Left ventricle myocardium inferior (tissue), 1 donor: ENCODE measurements around the gene KRT6C. TPM values are rescaled to one million over a fixed set of nuclear protein-coding genes. Genes with fewer than 3 reads are reported as not detected.
"Not testable (repeated sequence)": the region's sequence is repeated elsewhere in the genome, so short reads cannot be mapped to it uniquely, and the experiment has no call there.

Experiments
- DNase-seq: peaks from one replicate; pipeline ENCODE4 v3.0.0-alpha.2; 2020
- H3K27ac ChIP-seq: fragments of 200-600 bp; replicated peaks from 2 replicates; pipeline ENCODE4 v1.8.0; 2021
- H3K27me3 ChIP-seq: fragments of 200-600 bp; 2 replicates; pipeline ENCODE4 v1.8.0; 2021; ENCODE audit warnings: low read depth
- H3K36me3 ChIP-seq: fragments of 200-600 bp; 2 replicates; pipeline ENCODE4 v1.8.0; 2021
- H3K4me1 ChIP-seq: fragments of 200-600 bp; 2 replicates; pipeline ENCODE4 v1.8.0; 2021
- H3K4me3 ChIP-seq: fragments of 200-600 bp; 2 replicates; pipeline ENCODE4 v1.8.0; 2021; ENCODE audit warnings: mild to moderate bottlenecking, moderate library complexity
- H3K9me3 ChIP-seq: fragments of 200-600 bp; replicated peaks from 2 replicates; pipeline ENCODE4 v1.8.0; 2021
- intact Hi-C: fragments of 100-400 bp; cut with micrococcal nuclease; formaldehyde crosslinking; loops from one replicate; pipeline ENCODE4 v1.11.0; 2022
- total RNA-seq: library from RNA; stranded (reverse); fragmentation: NEBNext Ultra II Directional; extraction: Animal tissue kit (Norgen Biotek cat#: 25700); gene quantifications from one replicate; pipeline ENCODE4 v1.2.1, GENCODE V29; 2021
- TF ChIP-seq, protein P1 (sequence below): fragments of 200-600 bp; IDR thresholded peaks from 2 replicates; pipeline ENCODE4 v1.8.0; 2021; ENCODE audit warnings: antibody characterized with exemption, mild to moderate bottlenecking, borderline replicate concordance
- donor health status: DM: no; HTN: yes; CAD: no; lungs with severe emphysema.

Gene KRT6C
- total RNA-seq, 1 donor from 2014 or later = not detected

DNA sequence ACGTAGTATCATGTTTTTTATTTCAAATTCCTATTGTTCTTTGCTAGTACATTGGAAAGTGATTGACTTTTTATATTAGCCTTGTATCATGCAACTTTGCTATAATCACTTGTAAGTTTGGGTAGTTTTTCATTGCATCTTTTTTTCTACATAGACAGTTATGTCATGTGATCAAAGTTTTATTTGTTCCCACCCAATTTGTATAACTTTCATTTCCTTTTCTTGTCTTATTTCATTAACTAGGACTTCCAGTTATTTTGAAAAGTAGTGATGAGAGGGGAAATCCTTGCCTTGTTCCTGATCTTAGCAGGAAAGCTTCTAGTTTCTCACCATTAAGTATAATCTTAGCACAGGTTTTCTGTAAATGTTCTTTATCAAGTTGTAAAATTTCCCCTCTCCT, 29.3 kb upstream of the KRT6C start:
- H3K9me3 ChIP-seq = no peaks in the 10 kb centered on the region
- H3K27me3 ChIP-seq = peaks cover 42% of the 10 kb centered on the region
- no peak for DNase-seq
- no peak overlapping the region for H3K27ac ChIP-seq
- intact Hi-C loops = loop anchor here (10.0 kb wide), 1 partner anchor 128 kb away; no protein-coding TSS in a partner anchor
- H3K36me3 ChIP-seq = no peaks in the 10 kb centered on the region
- TF ChIP-seq, protein P1, sequence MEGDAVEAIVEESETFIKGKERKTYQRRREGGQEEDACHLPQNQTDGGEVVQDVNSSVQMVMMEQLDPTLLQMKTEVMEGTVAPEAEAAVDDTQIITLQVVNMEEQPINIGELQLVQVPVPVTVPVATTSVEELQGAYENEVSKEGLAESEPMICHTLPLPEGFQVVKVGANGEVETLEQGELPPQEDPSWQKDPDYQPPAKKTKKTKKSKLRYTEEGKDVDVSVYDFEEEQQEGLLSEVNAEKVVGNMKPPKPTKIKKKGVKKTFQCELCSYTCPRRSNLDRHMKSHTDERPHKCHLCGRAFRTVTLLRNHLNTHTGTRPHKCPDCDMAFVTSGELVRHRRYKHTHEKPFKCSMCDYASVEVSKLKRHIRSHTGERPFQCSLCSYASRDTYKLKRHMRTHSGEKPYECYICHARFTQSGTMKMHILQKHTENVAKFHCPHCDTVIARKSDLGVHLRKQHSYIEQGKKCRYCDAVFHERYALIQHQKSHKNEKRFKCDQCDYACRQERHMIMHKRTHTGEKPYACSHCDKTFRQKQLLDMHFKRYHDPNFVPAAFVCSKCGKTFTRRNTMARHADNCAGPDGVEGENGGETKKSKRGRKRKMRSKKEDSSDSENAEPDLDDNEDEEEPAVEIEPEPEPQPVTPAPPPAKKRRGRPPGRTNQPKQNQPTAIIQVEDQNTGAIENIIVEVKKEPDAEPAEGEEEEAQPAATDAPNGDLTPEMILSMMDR = no peak
- H3K4me3 ChIP-seq = no peak overlapping the region
- H3K4me1 ChIP-seq = no peaks in the 10 kb centered on the region

DNA sequence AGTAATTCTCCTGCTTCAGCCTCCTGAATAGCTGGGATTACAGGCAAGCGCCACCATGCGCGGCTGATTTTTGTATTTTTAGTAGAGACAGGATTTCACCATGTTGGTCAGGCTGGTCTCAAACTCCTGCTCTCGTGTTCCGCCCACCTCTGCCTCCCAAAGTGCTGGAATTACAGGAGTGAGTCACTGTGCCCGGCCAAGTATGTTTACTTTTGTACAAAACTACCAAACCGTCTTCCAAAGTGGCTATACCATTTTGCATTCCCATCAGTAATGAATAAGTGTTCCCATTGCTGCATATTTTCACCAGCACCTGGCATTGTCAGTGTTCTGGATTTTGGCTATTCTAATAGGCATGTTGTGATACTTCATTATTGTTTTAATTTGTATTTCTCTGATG, 27.9 kb upstream of the KRT6C start:
- DNase-seq = no peak
- Histone ChIP-seq H3K27me3 (peaks cover 30% of the 10 kb centered on the region), H3K27ac (no peak overlapping the region), H3K4me1 (peaks cover 8% of the 10 kb centered on the region), H3K36me3 (no peaks in the 10 kb centered on the region), H3K9me3 (no peaks in the 10 kb centered on the region), H3K4me3 (no peak overlapping the region)
- intact Hi-C loops = loop anchor here (10.0 kb wide), 1 partner anchor 127 kb away; no protein-coding TSS in a partner anchor
- TF ChIP-seq, protein P1 = no peak

DNA sequence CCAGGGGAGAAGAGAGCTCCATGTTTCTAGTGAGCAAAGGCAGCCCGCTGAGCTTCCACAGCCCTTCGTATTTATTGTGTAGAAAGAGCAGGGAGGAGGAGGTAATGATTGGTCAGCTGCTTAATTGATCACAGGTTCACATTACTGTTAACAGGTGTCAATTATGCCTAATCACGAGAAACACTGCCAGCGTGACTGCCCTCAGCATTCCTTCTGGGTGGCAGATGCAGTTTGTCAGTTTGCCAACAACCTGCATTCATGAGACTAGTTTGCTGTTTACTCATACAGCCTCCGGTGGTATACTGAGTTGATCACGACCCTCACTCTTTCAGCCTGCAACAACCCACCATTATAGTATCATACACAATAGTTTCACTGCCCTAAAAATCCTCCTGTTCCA, 27.0 kb upstream of the KRT6C start:
- DNase-seq, H3K9me3 ChIP-seq, H3K27ac ChIP-seq, H3K36me3 ChIP-seq, H3K4me3 ChIP-seq: not testable (repeated sequence)
- Histone ChIP-seq H3K4me1 (peaks cover 17% of the 10 kb centered on the region), H3K27me3 (peaks cover 21% of the 10 kb centered on the region)
- intact Hi-C loops = loop anchor here (10.0 kb wide), 1 partner anchor 126 kb away; no protein-coding TSS in a partner anchor

DNA sequence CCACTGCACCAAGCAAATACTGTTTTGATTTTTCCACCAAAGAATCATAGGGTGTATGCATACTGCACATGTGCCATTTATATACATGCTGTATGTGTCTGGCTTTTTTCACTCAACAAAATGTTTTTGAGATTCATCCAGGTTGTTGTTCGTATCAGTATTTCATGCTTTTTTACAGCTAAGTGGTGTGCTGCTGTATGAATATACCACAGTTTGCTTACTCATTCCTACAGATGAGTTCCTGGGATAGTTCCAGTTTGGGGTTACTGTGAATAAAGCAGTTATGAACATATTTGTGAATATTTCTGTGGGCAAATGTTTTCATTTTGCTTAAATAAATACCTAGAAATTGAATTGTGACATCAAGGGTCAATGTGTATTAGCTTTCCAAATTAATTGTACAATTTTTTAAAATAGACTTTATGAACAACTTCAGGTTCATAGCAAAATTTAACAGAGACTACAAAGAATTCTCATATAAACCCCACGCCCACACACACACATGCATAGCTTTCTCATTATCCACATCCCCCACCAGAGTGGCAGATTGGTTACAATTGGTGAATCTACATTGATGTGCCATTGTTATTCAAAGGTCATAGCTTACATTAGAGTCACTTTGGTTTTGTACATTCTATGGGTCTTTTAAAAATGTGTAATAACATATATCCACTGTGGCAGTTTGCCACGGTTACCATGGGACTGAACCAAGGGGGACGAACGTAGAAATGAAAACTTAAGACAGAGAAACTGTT, 26.4 kb upstream of the KRT6C start:
- DNase-seq = no peak

DNA sequence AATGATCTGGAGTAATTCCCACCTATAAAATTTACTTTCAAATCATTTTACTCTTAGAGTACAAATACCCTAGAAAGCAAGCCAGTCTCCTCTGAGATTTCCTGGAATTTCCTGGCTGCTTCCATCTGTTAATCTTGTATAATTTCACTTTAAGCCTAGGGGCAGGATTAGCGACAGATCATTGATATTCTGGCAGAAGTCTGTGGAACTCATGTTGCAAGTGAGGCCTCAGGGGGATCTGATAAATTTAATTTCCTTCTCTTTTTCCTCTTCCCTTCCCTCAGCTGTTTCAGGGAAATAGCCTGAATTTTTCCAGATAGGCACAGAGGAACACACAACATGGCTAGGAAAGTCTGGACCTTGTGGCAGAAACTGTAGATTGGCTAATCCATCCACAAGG, 25.3 kb upstream of the KRT6C start:
- no peak overlapping the region for H3K27ac ChIP-seq
- H3K4me3 ChIP-seq = no peak overlapping the region
- TF ChIP-seq, protein P1 = no peak
- no peaks in the 10 kb centered on the region for H3K9me3 ChIP-seq
- H3K36me3 ChIP-seq = no peaks in the 10 kb centered on the region
- no peak for DNase-seq
- peaks cover 31% of the 10 kb centered on the region for H3K4me1 ChIP-seq
- intact Hi-C loops = no loop called here
- H3K27me3 ChIP-seq = peaks cover 19% of the 10 kb centered on the region

More for the DNA sequence above, 26.4 kb upstream of the KRT6C start:
- Histone ChIP-seq H3K9me3 (no peaks in the 10 kb centered on the region), H3K27ac (no peak overlapping the region), H3K36me3 (no peaks in the 10 kb centered on the region), H3K27me3 (peaks cover 18% of the 10 kb centered on the region), H3K4me1 (peaks cover 23% of the 10 kb centered on the region), H3K4me3 (no peak overlapping the region)
- intact Hi-C loops = loop anchor here (10.0 kb wide), 1 partner anchor 125 kb away; no protein-coding TSS in a partner anchor
- TF ChIP-seq, protein P1 = no peak

DNA sequence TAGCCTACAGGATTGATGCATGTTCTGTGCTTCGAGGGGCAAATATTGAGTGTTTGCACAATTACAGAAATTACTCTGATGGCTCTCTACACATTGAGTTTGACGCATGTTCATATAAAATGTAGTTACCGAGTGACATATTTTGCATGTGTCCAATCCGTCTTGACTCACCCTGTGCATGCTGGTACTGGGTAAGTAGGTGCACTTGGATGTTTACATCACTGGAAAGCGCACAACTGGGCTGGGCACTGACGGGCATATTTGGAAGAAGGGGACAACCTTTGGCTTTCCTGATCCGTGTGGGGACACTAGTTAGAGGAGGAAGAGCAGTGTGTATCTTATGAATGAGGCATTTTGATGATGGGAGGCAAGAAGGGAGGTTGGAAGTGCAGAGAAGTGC, 24.4 kb upstream of the KRT6C start:
- Histone ChIP-seq H3K36me3 (no peaks in the 10 kb centered on the region), H3K4me1 (peaks cover 34% of the 10 kb centered on the region), H3K27me3 (peaks cover 29% of the 10 kb centered on the region), H3K9me3 (no peaks in the 10 kb centered on the region), H3K4me3 (no peak overlapping the region), H3K27ac (no peak overlapping the region)
- intact Hi-C loops = no loop called here
- TF ChIP-seq, protein P1 = no peak
- no peak for DNase-seq
